Measurements from ENCODE around the gene ECEL1. TPM values are rescaled to one million over a fixed set of nuclear protein-coding genes. Genes with fewer than 3 reads are reported as not detected.

Gene ECEL1
- total RNA-seq, 1 experiment from 2014 or later: not detected

Other genes starting within 250 kb of the ECEL1 start
- 0.03 TPM in 1 of 2 replicates, not detected in the other for gene ALPP, start 109.1 kb downstream of the ECEL1 start, total RNA-seq (2014; rRNA removed; shearing (Covaris generic))
- not detected in 2 replicates for gene ALPG, start 81.0 kb downstream of the ECEL1 start, total RNA-seq (2014; rRNA removed; shearing (Covaris generic))
- not detected in 2 replicates for gene ALPI, start 31.7 kb downstream of the ECEL1 start, total RNA-seq (2014; rRNA removed; shearing (Covaris generic))
- not detected in 2 replicates for gene PRSS56, start 32.6 kb upstream of the ECEL1 start, total RNA-seq (2014; rRNA removed; shearing (Covaris generic))
- not detected in 2 replicates for gene CHRND, start 38.3 kb upstream of the ECEL1 start, total RNA-seq (2014; rRNA removed; shearing (Covaris generic))
- not detected in 2 replicates for gene CHRNG, start 51.9 kb upstream of the ECEL1 start, total RNA-seq (2014; rRNA removed; shearing (Covaris generic))
- 5.4 and 8.4 TPM in 2 replicates for gene TIGD1, start 62.7 kb upstream of the ECEL1 start, total RNA-seq (2014; rRNA removed; shearing (Covaris generic))
- gene EIF4E2, start 62.9 kb upstream of the ECEL1 start, total RNA-seq (2014; rRNA removed; shearing (Covaris generic)): 80.5 and 109 TPM in 2 replicates
- gene EFHD1, start 145.8 kb upstream of the ECEL1 start, total RNA-seq (2014; rRNA removed; shearing (Covaris generic)): 0.06 and 0.95 TPM in 2 replicates
- 44.4 and 56.9 TPM in 2 replicates for gene GIGYF2, start 209.5 kb upstream of the ECEL1 start, total RNA-seq (2014; rRNA removed; shearing (Covaris generic))